Breast epithelium (tissue), 3 donors: Measurements from ENCODE around the gene NPHP1.

Experiments used
- CTCF ChIP-seq, 3 donors: fragments of 450-650 bp; IDR thresholded peaks; one replicate each; pipeline ENCODE4 v1.5.1; 2016 to 2017; ENCODE audit warnings: antibody characterized with exemption in 3 of 3, mild to moderate bottlenecking in 3 of 3, moderate library complexity in 3 of 3
- POLR2A ChIP-seq: fragments of 450-650 bp; IDR thresholded peaks from one replicate; pipeline ENCODE4 v1.6.1; 2016; ENCODE audit warnings: antibody characterized with exemption, mild to moderate bottlenecking, moderate library complexity
- POLR2AphosphoS5 ChIP-seq, 3 donors: sonication (generic); formaldehyde crosslinking; IDR thresholded peaks; one replicate each; pipeline ENCODE4 v1.6.1; 2017; ENCODE audit warnings: antibody characterized with exemption in 3 of 3

GRCh38 chr2:110172506-110172905 lies 32.3 kb downstream of the NPHP1 start:
- TF ChIP-seq CTCF (IDR thresholded peaks at IDR 0.05), result no peak
- TF ChIP-seq POLR2AphosphoS5 (IDR thresholded peaks at IDR 0.05), result no peak
- TF ChIP-seq POLR2A, result no peak
